ENCODE data around the gene RUNX3.

RUNX3 gene

GRCh38 chr1:24967555-24967954, 37.5 kb upstream of the RUNX3 start:
- no peaks in the 10 kb centered on the region for H3K9me3 Mint-ChIP-seq
- no peak overlapping the region for H3K4me3 Mint-ChIP-seq
- H3K27ac Mint-ChIP-seq: no peak overlapping the region
- no peaks in the 10 kb centered on the region for H3K27me3 Mint-ChIP-seq (ENCODE audit: low read depth)
- H3K4me1 Mint-ChIP-seq (ENCODE audit: low read depth): peaks cover 62% of the 10 kb centered on the region
- H3K36me3 Mint-ChIP-seq (ENCODE audit: low read depth): peaks cover 11% of the 10 kb centered on the region
- DNase-seq (ENCODE audit: low spot score): no peak

DNA sequence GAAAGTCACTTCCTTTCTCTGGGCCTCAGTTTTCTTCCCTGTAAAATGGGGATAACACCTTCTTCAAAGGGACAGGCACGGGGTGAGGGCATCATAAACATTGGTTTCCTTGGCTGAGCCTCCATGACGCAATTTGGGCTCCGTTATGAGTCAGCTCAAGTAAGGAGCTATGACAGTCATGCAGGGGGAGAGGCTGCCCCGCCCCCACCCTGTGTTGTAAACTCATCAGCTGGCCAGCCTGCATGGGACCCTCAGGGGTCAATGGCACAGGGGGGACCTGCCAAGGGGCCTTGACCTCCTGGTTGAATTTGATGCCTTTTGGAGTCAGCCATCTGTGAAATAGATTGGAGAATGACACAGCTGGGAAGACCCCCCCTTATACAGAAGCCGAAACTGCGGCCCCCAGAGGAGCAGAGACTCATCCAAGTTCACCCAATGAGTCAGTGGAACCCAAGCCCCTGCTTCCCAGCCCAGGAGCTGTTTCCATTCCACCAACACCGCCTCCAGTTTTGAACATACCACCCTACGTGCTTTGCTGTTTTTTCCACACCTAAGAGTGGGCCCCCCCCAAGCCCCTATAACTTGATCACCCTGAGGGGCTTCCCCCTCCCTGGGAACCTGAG, 36.8 kb upstream of the RUNX3 start:
- peak; percentile 89 for DNase-seq (ENCODE audit: low spot score)
- Mint-ChIP-seq H3K27ac (peak overlapping the region; percentile 92), H3K4me3 (peak overlapping the region; percentile 32), H3K27me3 (ENCODE audit: low read depth) (no peaks in the 10 kb centered on the region), H3K9me3 (no peaks in the 10 kb centered on the region), H3K36me3 (ENCODE audit: low read depth) (peaks cover 16% of the 10 kb centered on the region), H3K4me1 (ENCODE audit: low read depth) (peaks cover 61% of the 10 kb centered on the region)

DNA sequence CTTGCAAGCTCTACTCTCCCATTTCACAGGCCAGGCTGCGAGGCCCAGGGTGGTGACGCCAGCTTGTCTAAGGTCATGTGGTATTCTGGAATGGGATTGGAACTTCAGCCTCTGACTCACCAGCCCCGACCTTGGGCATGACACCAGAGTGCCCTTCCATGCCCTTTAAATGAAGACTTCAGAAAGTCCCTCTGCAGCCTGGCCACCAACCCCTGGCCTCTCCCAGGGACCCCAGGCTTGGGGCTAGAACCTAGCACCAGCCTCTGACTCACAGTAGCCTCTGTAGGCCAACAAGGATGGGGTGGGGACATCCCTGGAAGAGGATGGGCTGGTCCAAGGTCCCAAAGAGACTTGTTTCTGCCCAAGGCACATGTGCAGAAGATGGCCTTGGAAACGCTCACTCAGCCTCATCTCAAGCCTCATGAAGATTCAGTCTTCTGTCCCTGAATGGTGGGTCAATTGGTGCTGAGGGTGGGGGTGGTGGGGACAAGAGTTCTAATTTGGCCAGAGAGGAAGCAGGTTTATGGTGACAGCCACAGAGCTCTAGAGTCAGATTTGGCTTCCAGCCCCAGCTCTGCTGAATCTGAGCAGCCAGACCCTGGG, 36.1 kb upstream of the RUNX3 start:
- no peaks in the 10 kb centered on the region for H3K9me3 Mint-ChIP-seq
- H3K27ac Mint-ChIP-seq: peak overlapping the region; percentile 92
- H3K27me3 Mint-ChIP-seq (ENCODE audit: low read depth): no peaks in the 10 kb centered on the region
- H3K4me1 Mint-ChIP-seq (ENCODE audit: low read depth): peaks cover 61% of the 10 kb centered on the region
- H3K36me3 Mint-ChIP-seq (ENCODE audit: low read depth): peaks cover 20% of the 10 kb centered on the region
- H3K4me3 Mint-ChIP-seq: peak overlapping the region; percentile 54
- peak; percentile 55 for DNase-seq (ENCODE audit: low spot score)

DNA sequence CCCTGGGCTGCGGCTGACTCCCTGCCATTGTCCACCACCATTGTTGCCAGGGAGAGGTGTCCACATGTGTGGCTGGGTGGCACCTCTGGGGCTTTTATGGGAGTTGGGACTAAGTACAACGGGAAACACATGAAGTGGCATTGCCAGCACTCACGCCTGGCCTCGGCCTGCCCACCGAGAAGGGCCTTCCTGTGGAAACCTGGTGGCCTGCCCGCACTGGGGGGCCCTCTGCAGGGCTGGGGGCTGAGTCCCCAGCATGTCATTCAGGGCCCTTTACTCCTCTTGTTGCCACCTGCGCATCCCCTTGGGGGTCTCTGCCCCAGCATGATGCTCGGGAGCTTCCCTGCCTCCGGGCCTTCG, 35.5 kb upstream of the RUNX3 start:
- Mint-ChIP-seq H3K27ac (peak overlapping the region; percentile 92), H3K4me3 (peak overlapping the region; percentile 54), H3K27me3 (ENCODE audit: low read depth) (no peaks in the 10 kb centered on the region), H3K9me3 (no peaks in the 10 kb centered on the region), H3K4me1 (ENCODE audit: low read depth) (peaks cover 60% of the 10 kb centered on the region), H3K36me3 (ENCODE audit: low read depth) (peaks cover 25% of the 10 kb centered on the region)
- DNase-seq (ENCODE audit: low spot score): no peak

- Mint-ChIP-seq H3K4me3 (peak overlapping the region; percentile 91), H3K36me3 (ENCODE audit: low read depth) (peaks cover 28% of the 10 kb centered on the region), H3K4me1 (ENCODE audit: low read depth) (peaks cover 62% of the 10 kb centered on the region), H3K27ac (peak overlapping the region; percentile 92), H3K27me3 (ENCODE audit: low read depth) (no peaks in the 10 kb centered on the region), H3K9me3 (no peaks in the 10 kb centered on the region)
- peak; percentile 98 for DNase-seq (ENCODE audit: low spot score)
Measured at GRCh38 chr1:24964811-24965570, 34.9 kb upstream of the RUNX3 start.

- H3K4me1 Mint-ChIP-seq (ENCODE audit: low read depth): peaks cover 65% of the 10 kb centered on the region
- peaks cover 35% of the 10 kb centered on the region for H3K36me3 Mint-ChIP-seq (ENCODE audit: low read depth)
- peak overlapping the region; percentile 92 for H3K27ac Mint-ChIP-seq
- DNase-seq (ENCODE audit: low spot score): no peak
- H3K27me3 Mint-ChIP-seq (ENCODE audit: low read depth): no peaks in the 10 kb centered on the region
- H3K9me3 Mint-ChIP-seq: no peaks in the 10 kb centered on the region
- peak overlapping the region; percentile 91 for H3K4me3 Mint-ChIP-seq
Measured at GRCh38 chr1:24963943-24964693, 34.0 kb upstream of the RUNX3 start.

DNA sequence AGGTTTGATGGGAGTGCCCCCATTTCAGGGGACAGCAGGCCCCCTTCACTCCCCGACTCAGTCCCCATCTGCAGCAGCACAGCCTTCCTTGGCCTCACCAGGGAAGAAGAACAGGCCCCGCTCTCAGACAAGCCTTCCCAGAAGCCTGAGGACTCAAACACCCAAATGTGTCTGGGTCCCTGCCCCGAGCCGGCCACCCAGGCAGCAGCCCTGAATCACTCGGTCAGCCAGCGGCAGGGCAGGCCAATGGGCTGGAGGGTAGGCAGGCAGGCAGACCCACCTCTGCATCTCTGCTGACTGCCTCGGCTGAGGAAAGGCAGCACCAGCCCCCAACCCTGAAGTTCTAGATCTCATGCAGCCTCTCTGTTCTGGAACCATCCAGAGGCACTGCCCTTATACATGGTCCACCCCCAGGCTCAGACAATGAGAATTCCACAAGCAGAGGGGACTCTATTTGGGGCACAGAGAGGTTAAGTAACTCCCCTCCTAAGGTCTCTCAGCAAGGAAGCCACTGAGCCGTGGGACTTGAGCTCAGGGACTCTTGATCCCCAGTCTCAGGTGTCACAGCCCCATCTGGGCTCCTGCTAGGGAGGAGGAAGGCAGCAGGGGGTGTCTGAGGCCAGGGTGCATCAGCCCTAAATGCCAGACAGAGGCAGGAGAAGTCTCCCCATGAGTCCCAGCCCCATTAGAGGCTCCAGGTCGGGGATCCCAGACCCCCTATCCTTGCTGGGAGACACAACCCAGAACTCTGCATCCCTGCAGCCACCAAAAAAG, 33.2 kb upstream of the RUNX3 start:
- Mint-ChIP-seq H3K27ac (peak overlapping the region; percentile 92), H3K4me3 (peak overlapping the region; percentile 91), H3K4me1 (ENCODE audit: low read depth) (peaks cover 69% of the 10 kb centered on the region), H3K9me3 (no peaks in the 10 kb centered on the region), H3K36me3 (ENCODE audit: low read depth) (peaks cover 36% of the 10 kb centered on the region), H3K27me3 (ENCODE audit: low read depth) (no peaks in the 10 kb centered on the region)
- peak; percentile 35 for DNase-seq (ENCODE audit: low spot score)

DNA sequence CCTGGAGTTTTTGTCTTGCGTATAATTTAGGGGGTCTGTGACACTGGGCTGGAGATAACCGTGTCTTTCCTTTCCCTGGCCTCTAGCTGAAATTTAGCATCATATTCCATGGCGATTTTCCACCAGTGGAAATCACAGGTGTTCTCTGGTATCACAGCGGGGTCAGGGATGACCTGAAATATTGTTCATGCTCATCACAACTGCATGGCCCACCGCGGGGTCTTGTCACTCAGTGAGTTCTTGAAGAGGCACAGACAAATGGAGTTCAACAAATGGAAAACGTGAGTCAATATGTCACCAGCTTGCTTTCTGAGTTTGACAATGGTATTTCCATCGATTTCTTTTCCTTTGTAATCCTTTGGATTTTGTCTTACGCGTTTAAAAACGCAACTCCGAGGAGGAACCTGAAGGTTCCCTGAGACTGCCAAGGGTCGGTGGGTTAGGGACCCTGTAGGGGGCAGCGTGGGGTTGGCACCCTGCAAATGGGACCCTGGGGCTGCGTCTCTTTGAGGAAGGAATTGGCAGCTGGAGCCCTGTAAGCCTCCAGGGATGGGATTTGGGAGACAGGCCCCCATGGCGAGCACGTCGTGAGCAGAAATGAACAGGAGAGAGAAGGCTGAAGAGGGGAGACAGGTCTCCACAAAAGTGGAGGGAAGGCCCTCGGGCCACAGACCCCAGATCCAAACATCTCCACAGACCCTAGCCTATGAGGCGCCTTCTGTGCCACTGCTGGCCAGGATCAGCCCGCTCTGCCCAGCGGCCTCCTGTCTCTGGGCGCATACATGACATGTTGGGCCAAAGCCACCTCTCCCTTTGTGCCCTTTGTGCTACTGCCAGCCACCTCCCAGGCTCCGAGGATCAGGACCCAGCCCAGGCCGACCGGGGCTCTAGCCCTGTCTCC, 32.1 kb upstream of the RUNX3 start:
- Mint-ChIP-seq H3K36me3 (ENCODE audit: low read depth) (peaks cover 43% of the 10 kb centered on the region), H3K4me1 (ENCODE audit: low read depth) (peaks cover 74% of the 10 kb centered on the region)

GRCh38 chr1:24961334-24961733, 31.3 kb upstream of the RUNX3 start:
- no peak for DNase-seq (ENCODE audit: low spot score)
- no peaks in the 10 kb centered on the region for H3K9me3 Mint-ChIP-seq
- peaks cover 49% of the 10 kb centered on the region for H3K36me3 Mint-ChIP-seq (ENCODE audit: low read depth)
- peak overlapping the region; percentile 78 for H3K27ac Mint-ChIP-seq
- H3K4me3 Mint-ChIP-seq: peak overlapping the region; percentile 91
- H3K4me1 Mint-ChIP-seq (ENCODE audit: low read depth): peaks cover 73% of the 10 kb centered on the region
- no peaks in the 10 kb centered on the region for H3K27me3 Mint-ChIP-seq (ENCODE audit: low read depth)

More for the DNA sequence above, 32.1 kb upstream of the RUNX3 start:
- Mint-ChIP-seq H3K4me3 (peak overlapping the region; percentile 91), H3K27me3 (ENCODE audit: low read depth) (no peaks in the 10 kb centered on the region), H3K9me3 (no peaks in the 10 kb centered on the region), H3K27ac (peak overlapping the region; percentile 92)
- no peak for DNase-seq (ENCODE audit: low spot score)

- DNase-seq (ENCODE audit: low spot score): no peak
- H3K9me3 Mint-ChIP-seq: no peaks in the 10 kb centered on the region
- H3K4me3 Mint-ChIP-seq: peak overlapping the region; percentile 24
- no peaks in the 10 kb centered on the region for H3K27me3 Mint-ChIP-seq (ENCODE audit: low read depth)
- H3K27ac Mint-ChIP-seq: peak overlapping the region; percentile 73
- H3K36me3 Mint-ChIP-seq (ENCODE audit: low read depth): peaks cover 50% of the 10 kb centered on the region
- peaks cover 73% of the 10 kb centered on the region for H3K4me1 Mint-ChIP-seq (ENCODE audit: low read depth)
Measured at GRCh38 chr1:24960071-24960801, 30.2 kb upstream of the RUNX3 start.

GRCh38 chr1:24959623-24959975, 29.5 kb upstream of the RUNX3 start:
- Mint-ChIP-seq H3K27me3 (ENCODE audit: low read depth) (no peaks in the 10 kb centered on the region), H3K4me3 (peak overlapping the region; percentile 24), H3K27ac (peak overlapping the region; percentile 73), H3K9me3 (no peaks in the 10 kb centered on the region), H3K36me3 (ENCODE audit: low read depth) (peaks cover 56% of the 10 kb centered on the region), H3K4me1 (ENCODE audit: low read depth) (peaks cover 74% of the 10 kb centered on the region)
- no peak for DNase-seq (ENCODE audit: low spot score)

Measured in T-helper 2 cell treated with Interferon-gamma antibody and Interleukin-4, amounts not matched to agents 5 μg/mL and 100 μg/mL, for 36 hours (primary cell).